Right renal pelvis (tissue), 4 donors: ENCODE measurements around the gene EPHA10. TPM values are rescaled to one million over a fixed set of nuclear protein-coding genes. Genes with fewer than 3 reads are reported as not detected.

Source experiments
- DNase-seq, 4 donors: peaks; one replicate each; pipeline ENCODE4 v3.0.0-alpha.2; 2013; ENCODE audit warnings: low read depth in 4 of 4, low spot score in 3 of 4, missing footprints in 1 of 4
- polyA plus RNA-seq, 4 donors: library from polyadenylated mRNA; unstranded; fragments of 120-200 nt; gene quantifications; one replicate each; pipeline ENCODE4 v1.2.1, GENCODE V29; 2013; ENCODE audit not compliant: insufficient read length in 4 of 4

The EPHA10 gene
- under 1 TPM; 0.09 to 0.24 (median 0.16) TPM for polyA plus RNA-seq

GRCh38 chr1:37764888-37765441 lies at the start of gene EPHA10:
Gene EPHA10, minus strand, starts transcription at chr1:37765120. Its CDS starts 54 bp downstream, at chr1:37765066.
- DNase-seq, result no peak

GRCh38 chr1:37814252-37814651 lies 49.3 kb upstream of the EPHA10 start:
- no peak for DNase-seq

- DNase-seq, result no peak
Measured at GRCh38 chr1:37813529-37814145, 48.7 kb upstream of the EPHA10 start.

- DNase-seq, result peak in 1 of 4 donors; percentile 39
Measured at GRCh38 chr1:37811027-37811655, 46.2 kb upstream of the EPHA10 start.

GRCh38 chr1:37809942-37810341 lies 45.0 kb upstream of the EPHA10 start:
- no peak for DNase-seq

- peak in 1 of 4 donors; percentile 38 for DNase-seq
Measured at GRCh38 chr1:37808369-37809319, 43.7 kb upstream of the EPHA10 start.

- DNase-seq, result peak; percentile 86 to 87 (median 86)
Measured at GRCh38 chr1:37807555-37808368, 42.8 kb upstream of the EPHA10 start, which contains the start of the genes C1orf122 and YRDC. Gene C1orf122, plus strand, starts transcription at chr1:37807790. Its CDS starts 615 bp downstream, at chr1:37808405. Gene YRDC, minus strand, starts transcription at chr1:37808208. Its CDS starts 28 bp downstream, at chr1:37808180.

- DNase-seq, result no peak
Measured at GRCh38 chr1:37807220-37807554, 42.3 kb upstream of the EPHA10 start.

- DNase-seq, result no peak
Measured at GRCh38 chr1:37802439-37802838, 37.5 kb upstream of the EPHA10 start.

- DNase-seq, result no peak
Measured at GRCh38 chr1:37797750-37798345, 32.9 kb upstream of the EPHA10 start.

- DNase-seq, result peak in 1 of 4 donors; percentile 63
Measured at GRCh38 chr1:37795340-37796125, 30.6 kb upstream of the EPHA10 start.

GRCh38 chr1:37794372-37795339 lies 29.7 kb upstream of the EPHA10 start:
- DNase-seq, result no peak

- DNase-seq, result peak in 2 of 4 donors; percentile 25 to 31
Measured at GRCh38 chr1:37793773-37794371, 29.0 kb upstream of the EPHA10 start, which contains the start of gene MANEAL. Gene MANEAL, plus strand, starts transcription at chr1:37793847. Its CDS starts 336 bp downstream, at chr1:37794183.

- no peak for DNase-seq
Measured at GRCh38 chr1:37792943-37793686, 28.2 kb upstream of the EPHA10 start.

- DNase-seq, result no peak
Measured at GRCh38 chr1:37782491-37782890, 17.6 kb upstream of the EPHA10 start.

GRCh38 chr1:37778654-37779053 lies 13.7 kb upstream of the EPHA10 start:
- no peak for DNase-seq
